ENCODE results near the gene CMTM6.

- TF ChIP-seq CTCF (IDR thresholded peaks at IDR 0.05) (no peak), POLR2AphosphoS5 (IDR thresholded peaks at IDR 0.05) (no peak), POLR2A (IDR thresholded peaks at IDR 0.05) (no peak)
Observed at GRCh38 chr3:32522682-32523081, 20.0 kb upstream of the CMTM6 start.

Measured in upper lobe of left lung (tissue), 4 donors.